ENCODE measurements around the gene KRTAP4-4. TPM values are rescaled to one million over a fixed set of nuclear protein-coding genes. Genes with fewer than 3 reads are reported as not detected.
"Not testable (repeated sequence)": the region's sequence is repeated elsewhere in the genome, so short reads cannot be mapped to it uniquely, and the experiment has no call there.

KRTAP4-4 gene
- total RNA-seq = not detected

GRCh38 chr17:41160648-41161047 lies at the start of gene KRTAP4-4:
KRTAP4-4 (minus strand) TSS chr17:41160748; CDS start chr17:41160691, 57 bp downstream.
- DNase-seq = no peak

DNA sequence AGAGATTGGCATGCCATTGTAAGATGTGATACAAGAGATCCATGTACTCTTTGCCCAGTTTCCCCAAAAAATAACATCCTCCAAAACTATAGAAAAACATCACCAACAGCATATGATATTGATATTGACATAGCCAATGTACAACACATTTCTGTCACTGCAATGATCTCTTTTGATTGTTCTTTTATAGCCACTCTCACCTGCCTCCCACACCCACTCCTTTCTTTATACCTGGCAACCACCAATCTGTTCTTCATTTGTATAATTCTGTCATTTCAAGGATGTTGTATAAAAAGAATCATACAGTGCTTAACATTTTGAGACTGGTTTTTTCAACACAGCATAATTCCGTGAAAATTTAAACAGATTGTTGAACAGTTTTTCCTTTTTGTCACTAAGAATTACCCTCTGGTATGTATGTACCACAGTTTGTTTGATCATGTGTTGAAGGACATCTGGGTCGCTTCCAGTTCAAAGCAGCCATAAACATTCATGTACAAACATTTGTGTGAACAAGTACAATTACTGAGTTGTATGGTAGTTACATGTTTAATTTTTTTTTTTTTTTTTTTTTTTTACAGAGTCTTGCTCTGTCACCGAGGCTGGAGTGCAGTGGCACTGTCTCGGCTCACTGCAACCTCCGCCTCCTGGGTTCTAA lies 39.0 kb upstream of the KRTAP4-4 start:
- peak; percentile 7 for DNase-seq

DNA sequence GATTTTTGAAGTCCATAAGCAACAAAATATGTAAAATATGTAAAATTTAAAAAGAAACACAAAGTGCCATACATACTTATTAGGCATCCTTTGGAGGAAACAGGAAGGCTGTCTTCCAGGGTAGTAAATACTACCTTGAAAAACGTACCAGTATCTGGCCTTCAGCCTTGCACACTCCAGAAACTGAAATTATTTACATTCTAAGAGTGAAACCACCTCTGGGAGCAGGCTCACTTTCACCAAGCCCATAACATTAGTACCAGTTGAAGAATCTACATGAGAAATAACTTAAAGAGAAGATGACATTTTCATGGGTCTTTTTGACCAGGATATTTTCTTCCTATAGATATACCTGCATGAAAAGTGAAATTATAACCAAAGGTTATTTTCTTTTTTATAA lies 35.5 kb upstream of the KRTAP4-4 start:
- no peak for DNase-seq

- DNase-seq = no peak
These were observed 29.8 kb upstream of the KRTAP4-4 start for GRCh38 chr17:41190328-41190727.

GRCh38 chr17:41189837-41190318 lies 29.3 kb upstream of the KRTAP4-4 start, which contains the start of gene KRTAP9-1:
KRTAP9-1 (plus strand) TSS chr17:41189887; CDS start chr17:41189887, 0 bp downstream.
- DNase-seq = not testable (repeated sequence)

DNA sequence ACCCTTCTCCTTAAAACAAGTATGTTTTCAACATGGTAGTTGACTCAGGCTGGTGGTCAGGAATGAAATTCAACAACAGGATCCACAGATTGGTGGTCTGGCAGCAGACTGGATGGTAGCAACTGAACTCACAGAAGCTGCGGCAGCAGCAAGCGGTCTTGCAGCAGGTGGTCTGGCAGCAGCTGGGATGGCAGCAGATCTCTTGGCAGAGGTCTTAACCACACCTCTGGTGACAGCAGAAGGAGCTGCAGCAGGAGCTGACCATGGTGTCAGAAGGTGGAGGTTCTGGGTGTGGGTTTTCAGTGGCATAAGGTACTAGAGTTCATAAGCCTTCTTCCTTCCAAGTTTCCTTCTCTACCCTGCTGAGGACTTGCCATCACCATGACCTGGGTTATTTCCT lies 26.3 kb upstream of the KRTAP4-4 start:
- peak; percentile 34 for DNase-seq

- no peak for DNase-seq
These were observed 24.5 kb upstream of the KRTAP4-4 start for GRCh38 chr17:41185001-41185400.

DNA sequence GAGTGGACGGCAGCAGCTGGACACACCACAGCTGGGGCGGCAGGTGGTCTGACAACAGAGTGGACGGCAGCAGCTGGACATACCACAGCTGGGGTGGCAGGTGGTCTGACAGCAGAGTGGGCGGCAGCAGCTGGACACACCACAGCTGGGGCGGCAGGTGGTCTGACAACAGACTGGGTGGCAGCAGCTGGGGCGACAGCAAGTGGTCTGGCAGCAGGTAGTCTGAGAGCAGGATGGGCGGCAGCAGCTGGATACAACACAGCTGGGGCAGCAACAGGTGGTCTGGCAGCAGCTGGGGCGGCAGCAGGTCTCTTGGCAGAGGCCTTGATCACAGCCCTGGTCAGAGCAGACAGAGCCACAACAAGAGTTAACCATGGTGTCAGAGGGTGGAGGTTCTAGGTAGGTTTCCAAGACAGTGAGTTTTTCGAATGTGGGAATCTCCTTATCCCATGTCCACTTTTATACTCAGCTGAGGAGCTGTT lies 24.0 kb upstream of the KRTAP4-4 start, which contains the start of gene KRTAP4-1:
Gene KRTAP4-1, minus strand, starts transcription at position 432 of the 482 bp plus-strand sequence. Its CDS starts 57 bp downstream, at position 375.
- no peak for DNase-seq

- DNase-seq = no peak
These were observed 18.5 kb upstream of the KRTAP4-4 start for GRCh38 chr17:41178843-41179616.

- DNase-seq = no peak
These were observed 17.8 kb upstream of the KRTAP4-4 start for GRCh38 chr17:41178341-41178740.

GRCh38 chr17:41177727-41178271 lies 17.3 kb upstream of the KRTAP4-4 start, which contains the start of gene KRTAP4-2:
KRTAP4-2 (minus strand) TSS chr17:41178221; CDS start chr17:41178164, 57 bp downstream.
- no peak for DNase-seq

- no peak for DNase-seq
These were observed 16.3 kb upstream of the KRTAP4-4 start for GRCh38 chr17:41176744-41177387.

DNA sequence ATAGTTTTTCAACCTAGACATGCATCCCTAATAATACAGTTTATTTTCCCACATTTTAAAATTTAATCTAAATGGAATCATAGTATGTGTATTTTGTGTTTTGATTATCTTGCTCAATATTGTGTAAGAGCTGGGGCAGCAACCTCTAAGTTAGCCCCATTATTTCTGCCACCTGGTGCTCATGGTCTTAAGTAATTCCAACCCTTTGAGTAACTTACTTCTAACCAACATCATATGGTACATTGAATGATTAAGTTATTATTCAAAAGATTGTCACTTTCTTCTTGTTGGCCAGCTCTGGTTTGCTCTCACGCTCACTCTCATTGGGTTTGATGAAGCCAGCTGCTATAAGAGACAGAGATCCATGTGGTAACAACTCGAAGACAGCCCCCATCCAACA lies 11.3 kb upstream of the KRTAP4-4 start:
- DNase-seq = no peak

- no peak for DNase-seq
These were observed 7.6 kb upstream of the KRTAP4-4 start, which contains the start of gene KRTAP4-3 for GRCh38 chr17:41168121-41168520. KRTAP4-3 (minus strand) TSS chr17:41168221; CDS start chr17:41168172, 49 bp downstream.

DNA sequence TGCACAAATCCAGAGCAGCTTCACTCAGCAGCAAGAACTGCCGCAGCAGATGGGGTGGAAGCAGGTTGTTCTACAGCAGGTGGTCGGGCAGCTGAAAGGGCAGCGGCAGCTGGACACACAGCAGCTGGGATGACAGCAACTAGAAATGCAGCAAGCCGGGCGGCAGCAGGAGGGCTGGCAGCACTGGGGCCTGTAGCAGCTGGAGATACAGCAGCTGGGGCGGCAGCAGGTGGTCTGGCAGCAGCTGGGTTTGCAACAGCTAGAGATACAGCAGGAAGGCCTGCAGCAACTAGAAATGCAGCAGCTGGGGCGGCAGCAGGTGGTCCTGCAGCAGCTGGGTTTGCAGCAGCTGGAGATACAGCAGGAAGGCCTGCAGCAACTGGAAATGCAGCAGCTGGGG lies 7.0 kb upstream of the KRTAP4-4 start:
- DNase-seq = no peak

- no peak for DNase-seq
These were observed 3.3 kb upstream of the KRTAP4-4 start for GRCh38 chr17:41163828-41164227.

- not testable (repeated sequence) for DNase-seq
These were observed 358 bp downstream of the KRTAP4-4 start for GRCh38 chr17:41160190-41160589.

- no peak for DNase-seq
These were observed 6.7 kb downstream of the KRTAP4-4 start for GRCh38 chr17:41153856-41154255.

DNA sequence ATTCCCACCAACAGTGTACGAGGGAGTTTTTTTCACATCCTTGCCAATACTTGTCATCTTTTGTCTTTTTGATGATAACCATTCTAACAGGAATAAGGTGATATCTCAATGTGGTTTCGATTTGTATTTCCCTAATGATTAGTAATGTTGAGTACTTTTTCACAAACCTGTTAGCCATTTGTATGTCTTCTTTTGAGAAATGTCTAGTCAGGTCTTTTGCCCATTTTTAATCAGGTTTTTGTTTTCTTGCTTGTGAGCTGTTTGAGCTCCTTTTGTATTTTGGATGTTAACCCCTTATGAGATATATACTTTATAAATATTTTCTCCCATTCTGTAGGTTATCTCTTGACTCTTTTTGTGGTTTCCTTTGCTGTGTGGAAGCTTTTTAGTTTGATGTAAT lies 9.0 kb downstream of the KRTAP4-4 start:
- no peak for DNase-seq

- no peak for DNase-seq
These were observed 10.5 kb downstream of the KRTAP4-4 start for GRCh38 chr17:41150026-41150425.

- no peak for DNase-seq
These were observed 10.9 kb downstream of the KRTAP4-4 start, which contains the start of gene KRTAP4-5 for GRCh38 chr17:41149652-41149985. KRTAP4-5 (minus strand) TSS chr17:41149825; CDS start chr17:41149767, 58 bp downstream.
